Measurements from ENCODE around the gene ARMCX2. TPM values are rescaled to one million over a fixed set of nuclear protein-coding genes. Genes with fewer than 3 reads are reported as not detected.

Gene ARMCX2
- total and polyA plus RNA-seq, 2 experiments from 2014 or later, result 35.5 to 150 TPM

GRCh38 chrX:101676571-101676970 is 16.9 kb upstream of the ARMCX2 start:
- H2AFZ ChIP-seq, result no peak overlapping the region
- no peaks in the 10 kb centered on the region for H3F3A ChIP-seq (ENCODE audit: insufficient read depth)
- H3K4me2 ChIP-seq (ENCODE audit: unreplicated experiment), result no peak overlapping the region
- no peak overlapping the region for H3K27ac ChIP-seq
- no peak overlapping the region for H3K9ac ChIP-seq
- in situ Hi-C loops (cut with MboI), result no loop called here
- 46 to 60% methylated on average over 3 of the region's 3 CpGs for WGBS, 2 experiments (ENCODE audit: low coverage in 1 of 2, low lambda C conversion rate in 2 of 2, missing lambda C conversion rate in 2 of 2)
- H4K20me1 ChIP-seq (ENCODE audit: insufficient read depth), result no peaks in the 10 kb centered on the region
- no peaks in the 10 kb centered on the region for H3K36me3 ChIP-seq (ENCODE audit: low read depth)
- no peaks in the 10 kb centered on the region for H3K9me3 ChIP-seq (ENCODE audit: low read depth)
- DNase-seq, result no peak
- H3K27me3 ChIP-seq (replicated peaks; ENCODE audit: insufficient read depth), result no peaks in the 10 kb centered on the region
- H3K4me3 ChIP-seq, result no peak overlapping the region
- no peaks in the 10 kb centered on the region for H3K9me2 ChIP-seq (ENCODE audit: insufficient read depth)
- TF ChIP-seq EZH2phosphoT487 (IDR thresholded peaks at IDR 0.05; ENCODE audit: insufficient read depth, low read depth), result no peak
- no peaks in the 10 kb centered on the region for H3K4me1 ChIP-seq (ENCODE audit: insufficient read depth)
- no peaks in the 10 kb centered on the region for H3K79me2 ChIP-seq (ENCODE audit: insufficient read depth)

GRCh38 chrX:101668143-101668542 is 8.5 kb upstream of the ARMCX2 start:
- no peaks in the 10 kb centered on the region for H3K9me3 ChIP-seq (ENCODE audit: low read depth)
- H3K4me1 ChIP-seq (ENCODE audit: insufficient read depth), result no peaks in the 10 kb centered on the region
- no peak overlapping the region for H2AFZ ChIP-seq
- no peak overlapping the region for H3K27ac ChIP-seq
- H3F3A ChIP-seq (ENCODE audit: insufficient read depth), result no peaks in the 10 kb centered on the region
- WGBS, 2 experiments (ENCODE audit: low coverage in 1 of 2, low lambda C conversion rate in 2 of 2, missing lambda C conversion rate in 2 of 2), result 53 to 54% methylated on average over 2 of the region's 2 CpGs
- H3K9ac ChIP-seq, result no peak overlapping the region
- H3K36me3 ChIP-seq (ENCODE audit: low read depth), result no peaks in the 10 kb centered on the region
- no peak overlapping the region for H3K4me3 ChIP-seq
- in situ Hi-C loops (cut with MboI), result loop anchor here (25.0 kb wide), 1 partner anchor 106 kb away; the partner anchor contains the start of gene ARMCX1
- H4K20me1 ChIP-seq (ENCODE audit: insufficient read depth), result no peaks in the 10 kb centered on the region
- H3K9me2 ChIP-seq (ENCODE audit: insufficient read depth), result no peaks in the 10 kb centered on the region
- no peak for TF ChIP-seq EZH2phosphoT487 (IDR thresholded peaks at IDR 0.05; ENCODE audit: insufficient read depth, low read depth)
- no peak for TF ChIP-seq EZH2 (IDR thresholded peaks at IDR 0.05; ENCODE audit: insufficient read depth, poor library complexity, severe bottlenecking)
- H3K79me2 ChIP-seq (ENCODE audit: insufficient read depth), result no peaks in the 10 kb centered on the region
- DNase-seq, result no peak
- no peaks in the 10 kb centered on the region for H3K27me3 ChIP-seq (replicated peaks; ENCODE audit: insufficient read depth)
- H3K4me2 ChIP-seq (ENCODE audit: unreplicated experiment), result no peak overlapping the region

GRCh38 chrX:101658661-101659491 is 774 bp downstream of the ARMCX2 start:
- Histone ChIP-seq H3K79me2 (ENCODE audit: insufficient read depth) (peaks cover 23% of the 10 kb centered on the region), H3K4me1 (ENCODE audit: insufficient read depth) (no peaks in the 10 kb centered on the region), H3K9me3 (ENCODE audit: low read depth) (no peaks in the 10 kb centered on the region), H3K36me3 (ENCODE audit: low read depth) (no peaks in the 10 kb centered on the region; the same call in 1 of the 2 replicates), H3K4me2 (ENCODE audit: unreplicated experiment) (peak overlapping the region; percentile 73), H3K4me3 (peak overlapping the region; percentile 92), H3K27ac (peak overlapping the region; percentile 76), H2AFZ (peak overlapping the region; percentile 81), H3K9ac (peak overlapping the region; percentile 96), H3K27me3 (replicated peaks; ENCODE audit: insufficient read depth) (no peaks in the 10 kb centered on the region), H4K20me1 (ENCODE audit: insufficient read depth) (no peaks in the 10 kb centered on the region), H3F3A (ENCODE audit: insufficient read depth) (peaks cover 10% of the 10 kb centered on the region; the same call in 1 of the 2 replicates), H3K9me2 (ENCODE audit: insufficient read depth) (no peaks in the 10 kb centered on the region)
- peak; percentile 76 for DNase-seq
- 1 to 2% methylated on average over 7 to 32 of the region's 38 CpGs for WGBS, 2 experiments (ENCODE audit: low coverage in 1 of 2, low lambda C conversion rate in 2 of 2, missing lambda C conversion rate in 2 of 2)
- no peak for TF ChIP-seq EZH2 (IDR thresholded peaks at IDR 0.05; ENCODE audit: insufficient read depth, poor library complexity, severe bottlenecking)
- no peak for TF ChIP-seq EZH2phosphoT487 (IDR thresholded peaks at IDR 0.05; ENCODE audit: insufficient read depth, low read depth)
- in situ Hi-C loops (cut with MboI), result loop anchor here (25.0 kb wide), 1 partner anchor 97 kb away; the partner anchor contains the start of gene ARMCX1

- DNase-seq, result no peak
- Histone ChIP-seq H3K4me1 (ENCODE audit: insufficient read depth) (no peaks in the 10 kb centered on the region), H3K36me3 (ENCODE audit: low read depth) (no peaks in the 10 kb centered on the region; the same call in 1 of the 2 replicates), H3K79me2 (ENCODE audit: insufficient read depth) (peaks cover 23% of the 10 kb centered on the region), H3K9ac (no peak overlapping the region), H2AFZ (no peak overlapping the region), H3K27ac (no peak overlapping the region), H3K4me3 (no peak overlapping the region), H3F3A (ENCODE audit: insufficient read depth) (peaks cover 10% of the 10 kb centered on the region; the same call in 1 of the 2 replicates), H3K4me2 (ENCODE audit: unreplicated experiment) (no peak overlapping the region), H4K20me1 (ENCODE audit: insufficient read depth) (no peaks in the 10 kb centered on the region), H3K9me3 (ENCODE audit: low read depth) (no peaks in the 10 kb centered on the region), H3K27me3 (replicated peaks; ENCODE audit: insufficient read depth) (no peaks in the 10 kb centered on the region), H3K9me2 (ENCODE audit: insufficient read depth) (no peaks in the 10 kb centered on the region)
- in situ Hi-C loops (cut with MboI), result loop anchor here (25.0 kb wide), 1 partner anchor 95 kb away; the partner anchor contains the start of gene ARMCX1
- TF ChIP-seq EZH2phosphoT487 (IDR thresholded peaks at IDR 0.05; ENCODE audit: insufficient read depth, low read depth), result no peak
- no peak for TF ChIP-seq EZH2 (IDR thresholded peaks at IDR 0.05; ENCODE audit: insufficient read depth, poor library complexity, severe bottlenecking)
- WGBS, 2 experiments (ENCODE audit: low coverage in 1 of 2, low lambda C conversion rate in 2 of 2, missing lambda C conversion rate in 2 of 2), result 87 to 92% methylated on average over 10 to 12 of the region's 12 CpGs
Observed at GRCh38 chrX:101657495-101657894, 2.2 kb downstream of the ARMCX2 start.

Measured in GM23248 (cell line).